ENCODE data around the gene TMEM229B.

TMEM229B gene

DNA sequence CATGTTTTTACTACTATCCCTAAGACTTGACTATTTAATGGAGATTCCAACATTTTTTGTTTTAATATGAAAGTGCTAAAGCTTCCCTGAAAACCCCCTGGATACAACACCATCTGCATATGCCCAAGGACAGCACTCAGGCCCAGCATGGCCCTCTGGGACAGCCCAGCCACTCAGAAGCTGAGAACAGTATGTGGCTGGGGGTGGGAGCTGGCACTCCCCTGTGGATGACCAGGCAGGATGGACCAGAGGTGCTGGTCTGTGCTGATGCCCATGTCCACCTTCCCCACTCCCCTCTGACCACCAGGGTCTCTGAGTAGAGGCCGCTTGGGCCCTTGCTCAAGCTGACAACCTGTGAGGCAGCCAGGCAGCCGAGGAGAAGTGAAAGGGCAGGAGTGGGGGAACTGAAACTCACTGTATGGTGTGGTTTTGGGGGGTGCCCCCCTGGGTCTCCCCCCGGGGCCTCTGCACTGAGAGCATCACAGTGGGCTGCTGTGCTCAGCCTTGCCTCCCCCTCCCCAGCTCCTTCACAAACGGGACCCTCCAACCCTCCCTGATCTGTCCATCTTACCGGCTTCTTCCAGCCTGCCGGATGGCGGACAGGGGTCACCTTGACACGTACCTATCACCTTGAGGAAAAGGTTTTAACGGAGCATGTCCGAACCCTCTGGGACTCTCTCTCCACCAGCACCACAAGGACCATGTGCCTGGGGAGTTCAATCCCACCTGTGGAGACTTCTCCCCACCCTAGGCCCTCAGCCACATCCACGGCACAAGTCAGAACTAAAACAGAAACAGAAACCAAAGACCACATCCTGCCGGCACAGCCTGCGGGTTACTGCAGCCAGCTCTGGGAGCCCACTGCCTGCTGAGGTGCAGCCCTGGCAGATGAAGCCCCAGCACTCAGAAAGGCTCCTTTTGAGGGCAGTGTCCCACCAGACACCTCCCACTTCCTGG lies at the start of gene TMEM229B:
TSS of gene TMEM229B (minus strand) at position 785 of the 957 bp plus-strand sequence. CDS start 14,798 bp downstream, outside the sequence.
- Mint-ChIP-seq H3K9me3 (peaks cover 6% of the 10 kb centered on the region), H3K4me1 (peaks cover 63% of the 10 kb centered on the region), H3K27ac (ENCODE audit: low read depth) (peak within 1 kb of the TSS; percentile 97), H3K36me3 (ENCODE audit: insufficient read depth) (peaks cover 27% of the 10 kb centered on the region), H3K4me3 (peak within 1 kb of the TSS; percentile 95), H3K27me3 (no peaks in the 10 kb centered on the region)
- ATAC-seq (replicated peaks; ENCODE audit: extremely low read depth, poor library complexity, severe bottlenecking) (peak; percentile 98), DNase-seq (ENCODE audit: low spot score in 2 of 2) (peak; percentile 57 to 70)

DNA sequence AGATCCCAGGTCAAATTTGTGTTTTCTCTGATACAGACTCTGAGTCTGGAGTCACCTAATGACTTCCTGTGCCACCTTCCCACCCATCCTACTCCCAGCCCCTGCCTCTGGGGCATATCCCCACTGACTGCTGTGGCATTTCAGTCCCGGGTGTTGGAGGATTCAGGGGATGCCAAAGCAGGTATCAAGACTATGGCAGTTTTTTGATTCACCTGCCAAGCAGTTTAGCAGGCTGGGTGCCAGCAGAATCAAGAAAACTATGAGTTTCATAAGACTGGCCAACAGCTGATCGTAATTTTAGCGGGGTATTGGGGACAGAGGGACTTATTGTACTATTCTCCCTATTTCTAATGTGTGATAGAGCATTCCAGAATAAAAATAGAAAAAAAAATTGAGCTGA lies 49.2 kb upstream of the TMEM229B start:
- Mint-ChIP-seq H3K36me3 (ENCODE audit: insufficient read depth) (peaks cover 2% of the 10 kb centered on the region), H3K4me1 (peaks cover 5% of the 10 kb centered on the region), H3K4me3 (no peak overlapping the region), H3K9me3 (no peaks in the 10 kb centered on the region), H3K27me3 (peaks cover 54% of the 10 kb centered on the region), H3K27ac (ENCODE audit: low read depth) (no peak overlapping the region)
- ATAC-seq (replicated peaks; ENCODE audit: extremely low read depth, poor library complexity, severe bottlenecking) (no peak), DNase-seq (ENCODE audit: low spot score in 2 of 2) (no peak)

DNA sequence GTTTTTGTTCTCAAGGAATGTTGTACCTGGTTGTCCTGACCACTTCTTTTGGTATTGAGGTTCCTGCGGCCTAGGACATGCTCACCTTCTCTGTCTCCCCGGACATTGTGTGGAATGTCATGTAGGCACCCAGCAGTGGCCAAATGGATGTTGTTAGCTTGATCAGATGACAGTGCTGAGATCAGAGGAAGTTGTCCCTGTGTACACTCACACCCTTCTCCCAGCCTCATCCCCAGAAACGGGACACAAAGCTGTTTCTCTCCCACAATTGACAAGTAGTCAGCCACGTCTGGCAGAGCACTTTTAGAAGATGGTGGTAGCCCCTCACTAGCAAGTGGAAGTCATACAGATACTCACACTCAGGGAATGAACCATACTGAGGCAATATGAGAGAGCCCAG lies 47.6 kb upstream of the TMEM229B start:
- no peaks in the 10 kb centered on the region for H3K4me1 Mint-ChIP-seq
- H3K9me3 Mint-ChIP-seq = no peaks in the 10 kb centered on the region
- no peak for DNase-seq (ENCODE audit: low spot score in 2 of 2)
- peaks cover 38% of the 10 kb centered on the region for H3K27me3 Mint-ChIP-seq
- no peak for ATAC-seq (replicated peaks; ENCODE audit: extremely low read depth, poor library complexity, severe bottlenecking)
- H3K36me3 Mint-ChIP-seq (ENCODE audit: insufficient read depth) = no peaks in the 10 kb centered on the region
- no peak overlapping the region for H3K4me3 Mint-ChIP-seq
- H3K27ac Mint-ChIP-seq (ENCODE audit: low read depth) = no peak overlapping the region

- no peaks in the 10 kb centered on the region for H3K4me1 Mint-ChIP-seq
- H3K9me3 Mint-ChIP-seq = no peaks in the 10 kb centered on the region
- H3K27me3 Mint-ChIP-seq = peaks cover 34% of the 10 kb centered on the region
- H3K27ac Mint-ChIP-seq (ENCODE audit: low read depth) = no peak overlapping the region
- no peak for ATAC-seq (replicated peaks; ENCODE audit: extremely low read depth, poor library complexity, severe bottlenecking)
- no peak for DNase-seq (ENCODE audit: low spot score in 2 of 2)
- no peaks in the 10 kb centered on the region for H3K36me3 Mint-ChIP-seq (ENCODE audit: insufficient read depth)
- peak overlapping the region; percentile 55 for H3K4me3 Mint-ChIP-seq
These were observed 45.2 kb upstream of the TMEM229B start for GRCh38 chr14:67533754-67534085.

GRCh38 chr14:67532998-67533753 lies 44.7 kb upstream of the TMEM229B start, which contains the start of gene PLEKHH1:
PLEKHH1 (plus strand) TSS chr14:67533290; CDS start chr14:67541868, 8,578 bp downstream.
- Mint-ChIP-seq H3K36me3 (ENCODE audit: insufficient read depth) (no peaks in the 10 kb centered on the region), H3K4me1 (no peaks in the 10 kb centered on the region), H3K9me3 (no peaks in the 10 kb centered on the region), H3K4me3 (peak within 1 kb of the TSS; percentile 55), H3K27ac (ENCODE audit: low read depth) (no peak within 1 kb of the TSS), H3K27me3 (peaks cover 40% of the 10 kb centered on the region)
- DNase-seq (ENCODE audit: low spot score in 2 of 2) (no peak), ATAC-seq (replicated peaks; ENCODE audit: extremely low read depth, poor library complexity, severe bottlenecking) (peak; percentile 84)

DNA sequence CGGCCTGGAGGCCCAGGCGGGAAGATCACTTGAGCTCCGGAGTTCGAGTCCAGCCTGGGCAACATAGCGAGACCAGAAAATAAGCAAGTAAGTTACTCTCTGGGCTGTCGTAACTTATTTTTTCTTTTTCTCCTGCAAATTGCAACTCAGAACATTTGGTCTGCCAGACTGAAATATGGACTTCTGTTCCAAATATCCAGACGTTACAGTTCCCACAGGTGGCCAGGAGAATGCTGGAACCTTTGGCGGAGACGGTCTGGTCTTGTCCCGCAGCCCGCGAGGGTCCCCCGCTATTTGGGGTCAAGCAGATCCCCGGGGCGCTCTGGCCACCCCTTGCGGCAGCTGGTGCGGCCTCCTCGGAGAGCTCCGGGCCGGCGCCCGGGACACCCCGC lies 44.1 kb upstream of the TMEM229B start:
- H3K27ac Mint-ChIP-seq (ENCODE audit: low read depth) = no peak overlapping the region

DNA sequence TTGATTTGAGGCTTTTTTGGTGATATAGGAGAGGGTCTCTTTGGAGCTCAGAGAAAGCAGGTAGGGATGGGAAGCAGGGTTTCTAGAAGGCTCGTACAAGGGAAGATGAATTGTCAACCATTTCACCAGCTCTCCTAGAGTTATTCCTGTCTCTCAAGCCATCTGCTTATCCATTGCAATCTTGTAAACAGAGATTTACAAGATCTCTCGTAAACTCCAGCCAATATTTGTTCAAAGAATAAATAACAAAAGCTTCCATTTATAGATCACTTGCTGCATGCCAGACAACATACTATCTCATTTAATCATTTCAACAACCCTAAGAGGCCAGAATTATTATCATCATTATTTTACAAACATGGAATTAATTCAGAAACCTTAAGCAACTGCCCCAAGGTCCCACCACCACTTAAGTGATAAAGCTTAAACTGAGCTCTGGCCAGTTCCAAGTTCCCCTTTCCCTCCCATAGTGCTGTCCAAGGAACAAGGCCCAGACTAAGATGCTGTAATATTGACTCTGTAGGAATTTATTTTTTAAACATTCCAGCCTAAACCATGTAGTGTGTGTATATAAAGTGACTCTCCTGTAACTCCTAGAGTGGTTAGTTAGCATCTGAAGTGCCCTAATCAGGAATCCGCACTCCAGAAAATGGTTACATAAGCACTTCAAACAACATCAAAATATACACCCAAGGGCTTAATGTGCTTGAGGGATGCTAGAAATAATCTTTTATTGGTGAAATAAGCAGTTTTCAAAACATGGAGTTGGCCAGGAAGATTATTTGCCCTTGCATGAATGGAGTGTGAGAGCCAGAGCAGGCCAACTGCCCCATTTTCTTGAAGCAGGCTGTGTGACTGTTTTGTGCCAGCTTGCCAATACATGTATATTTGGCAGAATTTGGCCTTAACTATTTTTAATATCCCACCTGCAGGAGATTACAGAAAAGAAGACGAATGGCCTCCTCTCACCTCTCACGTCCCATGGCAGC lies 41.7 kb upstream of the TMEM229B start:
- H3K27ac Mint-ChIP-seq (ENCODE audit: low read depth) = no peak overlapping the region
- peaks cover 47% of the 10 kb centered on the region for H3K27me3 Mint-ChIP-seq
- H3K36me3 Mint-ChIP-seq (ENCODE audit: insufficient read depth) = no peaks in the 10 kb centered on the region
- no peak for DNase-seq (ENCODE audit: low spot score in 2 of 2)
- H3K4me1 Mint-ChIP-seq = peaks cover 5% of the 10 kb centered on the region
- no peaks in the 10 kb centered on the region for H3K9me3 Mint-ChIP-seq
- no peak for ATAC-seq (replicated peaks; ENCODE audit: extremely low read depth, poor library complexity, severe bottlenecking)
- no peak overlapping the region for H3K4me3 Mint-ChIP-seq

More for the DNA sequence above, 44.1 kb upstream of the TMEM229B start:
- Mint-ChIP-seq H3K4me3 (peak overlapping the region; percentile 55), H3K36me3 (ENCODE audit: insufficient read depth) (no peaks in the 10 kb centered on the region), H3K4me1 (no peaks in the 10 kb centered on the region), H3K9me3 (no peaks in the 10 kb centered on the region), H3K27me3 (peaks cover 41% of the 10 kb centered on the region)
- no peak for ATAC-seq (replicated peaks; ENCODE audit: extremely low read depth, poor library complexity, severe bottlenecking)
- no peak for DNase-seq (ENCODE audit: low spot score in 2 of 2)

DNA sequence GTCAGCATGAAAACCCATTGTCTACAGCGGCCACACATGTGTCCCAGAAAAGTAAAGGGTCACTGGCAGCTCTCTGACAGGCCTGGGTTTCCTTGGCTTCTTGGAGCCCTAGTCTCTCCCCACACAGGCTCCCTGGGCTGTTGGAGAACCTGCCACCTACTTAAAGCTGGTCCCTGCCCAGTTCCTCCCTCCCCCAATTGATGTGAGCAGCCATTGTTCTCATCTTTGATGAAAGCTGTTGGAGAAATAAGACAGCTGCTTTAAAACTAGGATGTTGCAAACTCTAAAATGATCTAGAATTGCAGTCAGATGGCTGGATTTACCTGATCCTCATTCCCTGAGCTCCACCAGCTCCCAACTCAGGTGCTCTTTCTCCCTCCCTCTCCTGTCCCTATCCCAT lies 39.8 kb upstream of the TMEM229B start:
- Mint-ChIP-seq H3K36me3 (ENCODE audit: insufficient read depth) (no peaks in the 10 kb centered on the region), H3K27me3 (peaks cover 46% of the 10 kb centered on the region), H3K9me3 (no peaks in the 10 kb centered on the region), H3K27ac (ENCODE audit: low read depth) (no peak overlapping the region), H3K4me1 (peaks cover 5% of the 10 kb centered on the region), H3K4me3 (no peak overlapping the region)
- ATAC-seq (replicated peaks; ENCODE audit: extremely low read depth, poor library complexity, severe bottlenecking) (no peak), DNase-seq (ENCODE audit: low spot score in 2 of 2) (no peak)

GRCh38 chr14:67527756-67528155 lies 39.2 kb upstream of the TMEM229B start:
- no peak overlapping the region for H3K4me3 Mint-ChIP-seq
- H3K4me1 Mint-ChIP-seq = peaks cover 5% of the 10 kb centered on the region
- H3K27me3 Mint-ChIP-seq = peaks cover 52% of the 10 kb centered on the region
- DNase-seq (ENCODE audit: low spot score in 2 of 2) = no peak
- no peak overlapping the region for H3K27ac Mint-ChIP-seq (ENCODE audit: low read depth)
- no peaks in the 10 kb centered on the region for H3K36me3 Mint-ChIP-seq (ENCODE audit: insufficient read depth)
- H3K9me3 Mint-ChIP-seq = no peaks in the 10 kb centered on the region
- no peak for ATAC-seq (replicated peaks; ENCODE audit: extremely low read depth, poor library complexity, severe bottlenecking)

DNA sequence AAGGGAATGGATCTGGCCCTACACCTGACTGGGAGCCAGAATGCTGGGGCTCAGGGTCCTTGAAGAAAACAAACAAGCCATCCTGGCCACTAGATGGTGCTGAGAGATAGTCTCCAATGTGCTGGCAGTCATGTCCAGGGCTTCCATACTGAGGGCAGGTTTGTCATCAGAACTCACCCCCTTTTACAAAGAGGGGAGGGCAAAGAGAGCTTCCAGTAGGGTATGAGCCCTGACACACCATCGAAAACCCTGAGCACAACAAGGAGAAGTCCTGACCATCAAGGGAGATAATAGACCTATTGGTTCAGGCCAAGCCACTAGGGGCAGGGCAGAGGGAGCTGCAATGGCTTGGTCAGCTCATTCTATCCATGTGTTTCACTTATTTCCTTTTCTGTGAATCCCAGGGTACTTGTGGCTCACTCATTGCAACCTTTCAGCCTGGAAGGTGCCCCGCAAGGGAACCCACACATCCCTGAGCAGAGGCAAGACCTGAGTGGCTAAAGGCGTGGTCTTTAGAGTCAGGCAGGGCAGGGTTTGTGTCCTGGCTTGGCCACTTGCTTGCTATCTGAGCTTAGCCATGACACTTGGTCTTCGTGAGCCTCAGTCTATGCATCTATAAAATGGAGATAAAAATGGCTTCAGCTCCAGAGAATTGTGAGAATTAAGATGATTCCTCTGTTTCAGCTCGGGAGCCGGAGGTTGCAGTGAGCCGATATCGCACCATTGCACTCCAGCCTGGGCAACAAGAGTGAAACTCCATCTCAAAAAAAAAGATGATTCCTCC lies 38.3 kb upstream of the TMEM229B start:
- Mint-ChIP-seq H3K27me3 (peaks cover 60% of the 10 kb centered on the region), H3K4me3 (no peak overlapping the region), H3K36me3 (ENCODE audit: insufficient read depth) (no peaks in the 10 kb centered on the region), H3K27ac (ENCODE audit: low read depth) (no peak overlapping the region), H3K9me3 (no peaks in the 10 kb centered on the region), H3K4me1 (peaks cover 5% of the 10 kb centered on the region)
- ATAC-seq (replicated peaks; ENCODE audit: extremely low read depth, poor library complexity, severe bottlenecking) = peak; percentile 54
- no peak for DNase-seq (ENCODE audit: low spot score in 2 of 2)

- no peaks in the 10 kb centered on the region for H3K9me3 Mint-ChIP-seq
- DNase-seq (ENCODE audit: low spot score in 2 of 2) = no peak
- H3K4me1 Mint-ChIP-seq = peaks cover 5% of the 10 kb centered on the region
- H3K27me3 Mint-ChIP-seq = peaks cover 66% of the 10 kb centered on the region
- no peak for ATAC-seq (replicated peaks; ENCODE audit: extremely low read depth, poor library complexity, severe bottlenecking)
- no peak overlapping the region for H3K27ac Mint-ChIP-seq (ENCODE audit: low read depth)
- no peak overlapping the region for H3K4me3 Mint-ChIP-seq
- no peaks in the 10 kb centered on the region for H3K36me3 Mint-ChIP-seq (ENCODE audit: insufficient read depth)
These were observed 37.7 kb upstream of the TMEM229B start for GRCh38 chr14:67526181-67526580.

All from central memory CD8-positive, alpha-beta T cell (primary cell).